GM20000 (cell line): ENCODE data around the gene ARHGAP45.
A peak's percentile ranks its signal among the peaks of the same experiment; 100 is the strongest.

Experiments
- DNase-seq: peaks from one replicate; pipeline ENCODE4 v3.0.0; 2012; ENCODE audit warnings: low spot score
- CTCF ChIP-seq: IDR thresholded peaks from 2 replicates; pipeline ENCODE4 v1.5.1; 2012; ENCODE audit warnings: mild to moderate bottlenecking, control low read depth; ENCODE audit errors: extremely low read depth, missing control alignments

The ARHGAP45 gene

DNA sequence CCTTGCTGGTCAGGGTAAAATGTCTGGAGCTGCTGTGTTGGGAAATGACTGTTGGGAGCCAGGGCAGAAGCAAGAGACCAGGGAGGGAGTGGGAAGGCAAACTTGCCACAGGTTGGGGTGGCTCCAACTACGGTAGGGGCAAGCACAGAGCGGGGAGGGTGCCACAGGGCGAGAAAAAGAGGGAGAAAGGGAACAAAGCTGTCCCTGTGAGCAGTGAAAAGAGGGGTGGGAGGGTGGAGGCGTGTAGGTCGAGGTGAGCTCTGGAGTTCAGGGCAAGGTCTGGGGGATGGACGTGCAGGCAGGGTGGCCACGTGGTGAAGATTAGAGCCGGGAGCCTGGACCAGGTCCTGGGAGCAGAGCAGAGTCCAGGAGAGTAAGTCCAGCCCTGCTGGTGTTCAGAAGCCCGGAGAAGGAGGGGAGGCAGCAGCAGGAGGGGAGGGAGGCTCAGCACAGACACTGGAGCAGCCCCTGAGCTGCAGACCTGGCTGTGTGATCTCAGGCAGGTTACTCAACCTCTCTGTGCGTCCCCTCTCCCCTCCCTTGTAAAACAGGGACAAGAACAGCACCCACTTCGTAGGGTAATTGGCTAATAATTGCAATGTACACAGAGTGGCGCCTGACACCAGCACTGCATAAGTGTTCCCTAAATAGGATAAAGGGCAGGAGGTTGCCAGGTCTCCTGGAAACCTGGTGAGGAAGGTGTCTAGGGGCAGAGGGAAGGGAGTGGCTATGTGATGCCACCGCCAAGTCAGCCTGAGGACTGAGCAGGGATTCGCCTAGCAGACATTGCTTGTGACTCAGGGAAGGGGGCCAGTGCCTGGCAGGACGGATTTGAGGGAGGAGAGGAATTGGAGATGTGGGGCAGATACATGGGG, 31.4 kb downstream of the ARHGAP45 start:
- TF ChIP-seq CTCF: no peak

GRCh38 chr19:1101337-1101698, 34.4 kb downstream of the ARHGAP45 start:
- TF ChIP-seq CTCF: no peak
- no peak for DNase-seq

More for the DNA sequence above, 31.4 kb downstream of the ARHGAP45 start:
- no peak for DNase-seq

GRCh38 chr19:1102407-1103131, 35.6 kb downstream of the ARHGAP45 start:
- TF ChIP-seq CTCF: no peak
- no peak for DNase-seq

DNA sequence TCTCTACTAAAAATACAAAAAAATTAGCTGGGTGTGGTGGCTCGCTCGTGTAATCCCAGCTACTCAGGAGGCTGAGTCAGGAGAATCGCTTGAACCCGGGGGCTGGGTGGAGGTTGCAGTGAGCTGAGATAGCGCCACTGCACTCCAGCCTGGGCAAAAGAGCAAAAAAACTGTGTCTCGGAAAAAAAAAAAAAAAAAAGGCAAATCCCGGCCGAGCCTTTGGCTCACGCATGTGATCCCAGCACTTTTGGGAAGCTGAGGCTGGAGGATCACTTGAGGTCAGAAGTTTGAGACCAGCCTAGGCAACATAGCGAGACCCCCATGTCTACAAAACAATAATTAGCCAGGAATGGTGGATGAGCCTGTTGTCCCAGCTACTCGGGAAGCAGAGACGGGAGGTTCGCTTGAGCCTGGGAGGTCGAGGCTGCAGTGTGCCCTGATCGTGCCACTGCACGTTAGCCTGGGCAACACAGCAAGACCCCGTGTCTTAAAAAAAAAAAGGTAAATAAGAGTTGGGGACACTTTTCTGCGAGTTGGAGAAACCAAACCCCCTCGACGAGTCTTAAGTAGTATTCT, 36.3 kb downstream of the ARHGAP45 start:
- no peak for DNase-seq

DNA sequence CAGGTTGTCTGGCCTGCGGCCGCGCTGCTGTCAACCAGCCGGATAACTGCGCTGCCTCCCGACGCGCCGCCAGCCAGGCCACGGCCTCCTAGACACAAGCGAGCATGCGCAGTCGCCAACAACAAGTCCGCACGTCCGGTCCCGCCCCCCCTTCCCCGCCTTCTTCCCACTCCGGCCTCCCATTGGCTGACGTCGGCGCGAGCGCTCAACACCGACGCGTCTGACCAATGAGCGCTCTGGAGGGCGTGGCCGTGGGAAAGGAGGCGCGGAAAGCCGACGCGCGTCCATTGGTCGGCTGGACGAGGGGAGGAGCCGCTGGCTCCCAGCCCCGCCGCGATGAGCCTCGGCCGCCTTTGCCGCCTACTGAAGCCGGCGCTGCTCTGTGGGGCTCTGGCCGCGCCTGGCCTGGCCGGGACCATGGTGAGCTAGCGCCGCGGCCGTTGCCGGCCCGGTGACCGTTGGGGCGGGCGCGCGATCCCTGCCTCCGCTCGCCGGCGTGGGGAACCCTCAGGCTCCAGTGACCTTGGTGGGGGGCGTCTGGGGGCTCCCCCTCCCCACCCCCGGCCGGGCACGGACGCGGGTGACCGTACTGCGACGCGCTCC, 36.8 kb downstream of the ARHGAP45 start, which contains the start of gene GPX4:
Gene GPX4, plus strand, starts transcription at position 287 of the 603 bp plus-strand sequence. Its CDS starts 50 bp downstream, at position 337.
- no peak for TF ChIP-seq CTCF
- DNase-seq: peak; percentile 99

More for the DNA sequence above, 36.3 kb downstream of the ARHGAP45 start:
- TF ChIP-seq CTCF: no peak

DNA sequence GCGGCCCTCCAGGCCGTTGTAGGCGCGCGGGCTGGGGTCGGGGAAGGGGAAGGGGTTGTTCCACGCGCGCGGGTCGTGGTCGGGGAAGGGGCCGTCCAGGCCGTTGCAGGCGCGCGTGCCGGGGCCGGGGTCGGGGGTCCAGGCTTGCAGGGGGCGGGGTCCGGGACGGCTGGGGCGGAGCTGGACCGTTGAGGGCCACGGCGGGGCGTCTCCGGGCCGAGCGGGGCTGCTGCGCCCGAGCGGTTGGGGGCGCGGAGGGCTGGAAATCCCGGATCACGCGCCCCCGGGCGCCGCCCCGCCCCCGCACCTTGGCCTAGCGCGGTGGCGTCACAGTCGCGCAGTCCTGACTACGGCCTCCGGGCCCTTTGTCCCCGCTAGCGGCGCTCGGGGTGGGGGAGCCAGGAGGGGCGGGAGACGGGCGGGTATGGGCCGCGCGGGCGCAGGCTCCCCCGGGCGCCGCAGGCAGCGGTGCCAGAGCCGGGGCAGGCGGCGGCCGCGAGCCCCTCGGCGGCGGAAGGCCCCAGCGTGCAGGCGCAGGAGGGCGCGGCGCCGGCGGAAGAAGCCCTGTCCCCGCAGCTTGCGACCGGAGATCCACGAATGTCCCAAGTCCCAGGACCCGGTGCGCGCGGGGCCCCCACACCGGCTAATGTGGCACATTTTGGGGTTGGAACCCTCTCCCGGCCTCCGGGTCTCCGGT, 37.5 kb downstream of the ARHGAP45 start:
- TF ChIP-seq CTCF: no peak
- DNase-seq: peak; percentile 93
